Stomach (tissue), 4 donors: ENCODE measurements around the gene UPK3A.

Experiments used
- POLR2A ChIP-seq, 4 donors: fragments of 450-650 bp; IDR thresholded peaks; one replicate each; pipeline ENCODE4 v1.6.1; 2016; ENCODE audit warnings: antibody characterized with exemption in 4 of 4, control low read depth in 2 of 4, mild to moderate bottlenecking in 1 of 4, moderate library complexity in 1 of 4
- TF ChIP-seq, protein P1 (sequence below), 7 experiments: fragments of 450-650 bp in 4 of 7; fragments of 200-600 bp in 3 of 7; sonication (generic) in 3 of 7; IDR thresholded peaks; one replicate each; pipeline ENCODE4 v1.5.1; 2016 to 2019; ENCODE audit warnings: antibody characterized with exemption in 7 of 7, control low read depth in 2 of 7, mild to moderate bottlenecking in 1 of 7

DNA sequence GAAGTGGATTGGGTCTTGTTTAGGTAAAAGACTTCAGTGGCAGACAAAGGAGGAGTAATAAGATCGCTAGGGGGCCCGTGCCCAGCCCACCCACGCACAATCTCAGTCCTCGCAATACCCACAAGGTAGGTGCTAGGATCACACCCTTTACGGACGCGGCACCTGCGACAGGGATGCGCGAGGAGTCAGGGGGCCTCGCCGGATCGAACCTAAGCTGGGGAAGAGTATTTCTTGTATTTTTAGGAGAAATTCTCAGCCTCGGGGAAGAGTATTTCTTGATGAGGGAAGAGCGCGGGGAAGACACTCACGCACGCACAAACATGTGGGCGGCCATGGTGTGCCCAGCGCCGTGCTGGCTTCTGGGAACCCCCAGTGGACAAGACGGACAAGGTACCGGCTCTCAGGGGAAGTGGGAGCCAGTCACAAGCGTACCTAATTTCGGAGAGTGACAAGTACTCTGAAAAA is 24.2 kb downstream of the UPK3A start:
- TF ChIP-seq, protein P1, sequence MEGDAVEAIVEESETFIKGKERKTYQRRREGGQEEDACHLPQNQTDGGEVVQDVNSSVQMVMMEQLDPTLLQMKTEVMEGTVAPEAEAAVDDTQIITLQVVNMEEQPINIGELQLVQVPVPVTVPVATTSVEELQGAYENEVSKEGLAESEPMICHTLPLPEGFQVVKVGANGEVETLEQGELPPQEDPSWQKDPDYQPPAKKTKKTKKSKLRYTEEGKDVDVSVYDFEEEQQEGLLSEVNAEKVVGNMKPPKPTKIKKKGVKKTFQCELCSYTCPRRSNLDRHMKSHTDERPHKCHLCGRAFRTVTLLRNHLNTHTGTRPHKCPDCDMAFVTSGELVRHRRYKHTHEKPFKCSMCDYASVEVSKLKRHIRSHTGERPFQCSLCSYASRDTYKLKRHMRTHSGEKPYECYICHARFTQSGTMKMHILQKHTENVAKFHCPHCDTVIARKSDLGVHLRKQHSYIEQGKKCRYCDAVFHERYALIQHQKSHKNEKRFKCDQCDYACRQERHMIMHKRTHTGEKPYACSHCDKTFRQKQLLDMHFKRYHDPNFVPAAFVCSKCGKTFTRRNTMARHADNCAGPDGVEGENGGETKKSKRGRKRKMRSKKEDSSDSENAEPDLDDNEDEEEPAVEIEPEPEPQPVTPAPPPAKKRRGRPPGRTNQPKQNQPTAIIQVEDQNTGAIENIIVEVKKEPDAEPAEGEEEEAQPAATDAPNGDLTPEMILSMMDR (IDR thresholded peaks at IDR 0.05), result no peak
- TF ChIP-seq POLR2A (IDR thresholded peaks at IDR 0.05), result no peak
